Measurements from ENCODE around the gene TTLL9. TPM values are rescaled to one million over a fixed set of nuclear protein-coding genes. Genes with fewer than 3 reads are reported as not detected.

TTLL9 gene
- total RNA-seq, 1 donor from 2014 or later, result 3.4 TPM

GRCh38 chr20:31849306-31849930, 21.0 kb upstream of the TTLL9 start:
- Mint-ChIP-seq H3K27me3 (peaks cover 43% of the 10 kb centered on the region), H3K36me3 (no peaks in the 10 kb centered on the region), H3K4me3 (no peak overlapping the region), H3K4me1 (ENCODE audit: unreplicated experiment) (no peaks in the 10 kb centered on the region), H3K27ac (no peak overlapping the region), H3K9me3 (no peaks in the 10 kb centered on the region)
- TF ChIP-seq CTCF (conservative IDR thresholded peaks at IDR 0.05), result no peak
- DNase-seq (ENCODE audit: extremely low spot score, unreplicated experiment), result no peak

GRCh38 chr20:31851240-31851955, 19.0 kb upstream of the TTLL9 start:
- Mint-ChIP-seq H3K9me3 (no peaks in the 10 kb centered on the region), H3K36me3 (no peaks in the 10 kb centered on the region), H3K4me1 (ENCODE audit: unreplicated experiment) (no peaks in the 10 kb centered on the region), H3K4me3 (no peak overlapping the region), H3K27ac (no peak overlapping the region), H3K27me3 (peaks cover 43% of the 10 kb centered on the region)
- no peak for DNase-seq (ENCODE audit: extremely low spot score, unreplicated experiment)
- no peak for TF ChIP-seq CTCF (conservative IDR thresholded peaks at IDR 0.05)

GRCh38 chr20:31853481-31853880, 17.0 kb upstream of the TTLL9 start:
- Mint-ChIP-seq H3K27ac (no peak overlapping the region), H3K36me3 (no peaks in the 10 kb centered on the region), H3K4me3 (no peak overlapping the region), H3K4me1 (ENCODE audit: unreplicated experiment) (no peaks in the 10 kb centered on the region), H3K27me3 (peaks cover 44% of the 10 kb centered on the region), H3K9me3 (no peaks in the 10 kb centered on the region)
- no peak for DNase-seq (ENCODE audit: extremely low spot score, unreplicated experiment)
- TF ChIP-seq CTCF (conservative IDR thresholded peaks at IDR 0.05), result no peak

- Mint-ChIP-seq H3K4me3 (no peak overlapping the region), H3K9me3 (no peaks in the 10 kb centered on the region), H3K27me3 (peaks cover 37% of the 10 kb centered on the region), H3K36me3 (no peaks in the 10 kb centered on the region), H3K4me1 (ENCODE audit: unreplicated experiment) (peaks cover 9% of the 10 kb centered on the region), H3K27ac (no peak overlapping the region)
- DNase-seq (ENCODE audit: extremely low spot score, unreplicated experiment), result no peak
- no peak for TF ChIP-seq CTCF (conservative IDR thresholded peaks at IDR 0.05)
Measured at GRCh38 chr20:31856516-31856915, 13.9 kb upstream of the TTLL9 start.

- H3K27ac Mint-ChIP-seq, result no peak overlapping the region
- peaks cover 15% of the 10 kb centered on the region for H3K4me1 Mint-ChIP-seq (ENCODE audit: unreplicated experiment)
- no peaks in the 10 kb centered on the region for H3K9me3 Mint-ChIP-seq
- no peaks in the 10 kb centered on the region for H3K36me3 Mint-ChIP-seq
- H3K27me3 Mint-ChIP-seq, result peaks cover 43% of the 10 kb centered on the region
- no peak for TF ChIP-seq CTCF (conservative IDR thresholded peaks at IDR 0.05)
- H3K4me3 Mint-ChIP-seq, result no peak overlapping the region
- no peak for DNase-seq (ENCODE audit: extremely low spot score, unreplicated experiment)
Measured at GRCh38 chr20:31857861-31858759, 12.3 kb upstream of the TTLL9 start.
